Measurements from ENCODE around the gene IGSF9. TPM values are rescaled to one million over a fixed set of nuclear protein-coding genes. Genes with fewer than 3 reads are reported as not detected.

The IGSF9 gene
- total RNA-seq, 1 donor from 2014 or later: 13.8 TPM

DNA sequence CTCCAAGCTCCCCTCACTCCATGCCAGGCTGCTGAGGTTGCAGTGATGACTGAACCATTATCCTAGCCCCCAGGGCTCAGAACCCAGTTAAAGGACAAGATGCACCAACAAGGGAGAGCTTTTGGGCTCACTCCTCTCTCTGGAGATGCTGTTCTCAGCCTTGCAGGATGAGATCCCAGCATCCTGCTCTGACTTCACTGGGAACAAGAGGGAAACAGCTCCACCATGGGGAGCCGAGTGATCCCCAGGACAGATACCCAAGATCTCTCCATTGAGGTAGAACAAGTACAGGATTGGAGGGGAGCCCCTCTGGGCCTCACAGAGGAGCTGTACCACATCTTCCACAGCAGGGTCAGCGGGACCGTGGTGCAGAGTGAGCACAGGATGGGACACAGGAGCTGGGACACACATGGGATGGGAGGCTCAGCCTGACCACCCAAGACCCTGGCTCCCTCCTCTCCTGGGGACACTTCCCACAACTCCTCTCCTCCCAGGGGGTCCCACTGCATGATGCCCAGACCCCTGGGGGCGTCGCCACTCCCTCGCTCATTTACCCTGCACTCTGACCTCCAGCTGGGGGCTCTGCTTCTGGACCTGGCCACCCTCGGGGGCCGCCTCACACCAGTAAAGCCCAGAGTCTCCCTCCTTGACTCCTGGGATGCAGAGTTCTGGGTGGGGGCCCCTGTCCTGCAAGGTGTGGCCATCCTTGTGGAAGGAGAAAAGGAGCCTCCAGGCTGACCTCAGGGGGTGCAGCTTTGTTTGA, 27.2 kb upstream of the IGSF9 start:
- DNase-seq (ENCODE audit: low spot score): no peak

GRCh38 chr1:159970932-159971342, 25.5 kb upstream of the IGSF9 start:
- DNase-seq (ENCODE audit: low spot score): no peak

- DNase-seq (ENCODE audit: low spot score): no peak
Observed at GRCh38 chr1:159968901-159969300, 23.5 kb upstream of the IGSF9 start.

DNA sequence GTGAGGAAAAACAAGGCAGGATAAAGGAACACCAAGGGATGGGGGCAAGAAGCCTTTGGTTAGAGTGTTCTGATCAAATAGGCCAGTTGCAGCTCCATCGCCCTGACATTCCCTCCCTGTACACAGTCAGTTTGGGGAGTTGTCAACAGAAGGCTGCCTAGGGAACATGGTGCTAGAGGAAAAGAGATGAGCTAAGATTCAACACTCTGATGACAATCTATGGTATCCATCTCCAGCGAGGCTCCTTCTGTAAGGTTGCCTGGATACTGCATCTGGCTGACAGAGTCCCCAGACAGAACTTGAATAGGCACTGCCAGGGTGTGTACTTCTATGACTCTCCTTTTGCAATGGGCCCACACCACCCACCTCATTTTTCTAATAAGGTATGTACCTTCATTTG, 19.9 kb upstream of the IGSF9 start:
- no peak for DNase-seq (ENCODE audit: low spot score)

GRCh38 chr1:159964144-159964543, 18.7 kb upstream of the IGSF9 start:
- no peak for DNase-seq (ENCODE audit: low spot score)

- DNase-seq (ENCODE audit: low spot score): no peak
Observed at GRCh38 chr1:159962176-159962575, 16.8 kb upstream of the IGSF9 start.

- DNase-seq (ENCODE audit: low spot score): no peak
Observed at GRCh38 chr1:159961636-159962035, 16.2 kb upstream of the IGSF9 start.

DNA sequence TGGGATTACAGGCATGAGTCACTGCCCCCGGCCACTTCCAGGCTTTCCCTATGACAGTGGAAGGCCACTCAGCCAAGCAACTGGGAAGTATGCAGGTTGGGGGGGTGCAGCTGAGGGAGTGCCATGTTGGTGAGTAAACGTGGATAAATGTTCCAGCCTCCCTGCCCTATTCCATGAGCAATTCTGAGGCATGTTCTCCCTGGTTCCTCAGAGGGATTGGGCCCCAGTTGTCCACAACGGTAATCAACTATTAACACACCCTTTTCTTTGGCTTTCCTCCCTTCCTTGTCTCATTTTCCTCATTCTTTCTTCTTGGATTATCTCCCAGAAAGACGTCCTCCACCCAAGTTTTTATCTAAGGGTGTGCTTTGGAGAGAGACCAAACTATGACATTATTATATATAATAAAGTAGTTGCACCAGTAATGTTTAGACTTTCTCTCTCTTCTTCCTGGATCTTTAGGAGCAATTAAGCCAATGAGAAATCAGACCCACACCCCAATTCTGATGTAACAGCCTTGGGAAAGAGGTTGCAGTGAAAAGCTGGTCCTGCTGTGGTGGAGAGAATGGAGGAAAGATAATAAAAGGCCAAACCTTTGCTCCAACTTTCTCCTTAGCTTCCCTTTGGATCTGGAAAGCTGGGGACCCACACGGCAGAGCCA, 15.4 kb upstream of the IGSF9 start:
- DNase-seq (ENCODE audit: low spot score): no peak

GRCh38 chr1:159959451-159959850, 14.0 kb upstream of the IGSF9 start:
- no peak for DNase-seq (ENCODE audit: low spot score)

DNA sequence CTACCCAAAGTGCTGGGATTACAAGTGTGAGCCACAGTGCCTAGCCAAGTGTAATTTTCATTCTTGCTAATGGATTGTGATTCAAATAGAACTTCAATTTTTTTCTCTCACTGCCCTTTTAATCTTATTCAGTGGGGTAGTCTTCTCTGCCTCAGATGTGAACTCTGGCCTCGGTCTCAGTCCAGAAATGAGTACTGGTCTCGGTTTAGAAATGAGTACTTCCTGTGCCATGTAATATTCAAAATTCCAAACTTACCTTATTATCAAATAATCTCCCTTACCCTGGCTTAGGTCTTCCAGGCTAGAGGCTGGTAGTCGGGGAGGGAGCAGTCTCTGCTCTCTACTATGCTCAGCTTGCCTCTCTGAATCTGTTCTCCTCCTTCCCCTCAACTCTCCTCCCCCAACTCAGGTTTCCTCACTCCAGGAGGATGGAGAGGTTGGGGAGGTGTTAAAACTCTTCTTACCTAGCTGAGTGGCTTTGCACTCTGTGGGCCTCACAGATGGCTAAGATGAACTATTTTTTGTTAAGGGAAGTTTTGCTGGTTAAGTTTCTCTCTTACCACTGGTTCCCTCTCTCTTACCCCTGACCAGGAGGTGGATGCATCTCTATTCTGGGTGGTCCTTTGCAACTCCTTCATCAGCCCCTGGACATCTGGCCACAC, 13.4 kb upstream of the IGSF9 start:
- no peak for DNase-seq (ENCODE audit: low spot score)

GRCh38 chr1:159957824-159958268, 12.4 kb upstream of the IGSF9 start:
- no peak for DNase-seq (ENCODE audit: low spot score)

- DNase-seq (ENCODE audit: low spot score): no peak
Observed at GRCh38 chr1:159955456-159955855, 10.0 kb upstream of the IGSF9 start.

DNA sequence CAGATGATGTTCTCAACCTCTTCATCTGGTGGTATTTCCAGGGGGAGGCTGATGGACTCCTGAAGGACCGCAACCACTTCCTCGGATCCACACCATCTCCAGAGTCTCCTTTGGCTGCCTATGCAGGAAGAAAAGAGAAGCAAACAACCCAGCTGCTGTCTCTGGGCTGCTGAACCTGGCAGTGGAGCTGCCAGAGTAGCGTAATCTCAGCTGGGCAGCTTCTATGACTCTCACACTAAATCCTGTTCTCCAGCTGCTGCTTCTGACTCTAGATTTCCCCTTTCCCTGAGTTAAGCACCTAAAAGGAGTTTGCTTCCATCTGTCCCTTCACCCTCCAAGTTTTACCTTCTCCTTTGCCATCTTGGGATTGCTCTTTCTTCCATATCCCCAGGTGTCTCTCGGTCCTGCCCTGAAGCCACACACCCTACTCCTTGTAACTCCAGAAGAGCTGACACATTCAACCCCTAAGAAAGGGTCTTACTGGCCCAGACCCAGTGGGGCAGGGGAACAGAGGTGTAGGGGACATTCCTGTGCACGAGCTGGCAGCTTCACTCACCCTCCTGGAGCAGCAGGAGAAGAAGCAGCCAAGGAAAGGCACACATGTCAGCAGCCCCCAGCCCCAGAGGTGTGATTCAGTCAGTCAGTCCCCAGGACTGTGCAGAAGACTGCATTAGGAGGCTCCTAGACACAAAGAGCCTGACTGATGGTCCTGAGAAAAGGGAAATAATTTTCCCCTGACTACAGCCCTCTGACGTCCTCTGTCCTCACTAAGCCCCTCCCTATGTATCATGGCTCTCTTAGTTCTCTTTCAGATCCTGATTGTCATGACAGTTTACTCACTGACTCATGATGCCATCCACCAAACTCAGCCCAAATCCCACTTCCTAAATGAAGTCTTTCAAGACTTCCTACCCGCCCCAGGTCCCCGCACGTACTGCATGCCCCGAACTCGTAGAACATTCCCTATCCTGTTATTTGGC, 8.4 kb upstream of the IGSF9 start, which contains the start of gene SLAMF9:
Gene SLAMF9 (minus strand): TSS at position 702 of the 980 bp plus-strand sequence. CDS start 100 bp downstream, at position 602.
- DNase-seq (ENCODE audit: low spot score): no peak

- no peak for DNase-seq (ENCODE audit: low spot score)
Observed at GRCh38 chr1:159952932-159953331, 7.5 kb upstream of the IGSF9 start.

DNA sequence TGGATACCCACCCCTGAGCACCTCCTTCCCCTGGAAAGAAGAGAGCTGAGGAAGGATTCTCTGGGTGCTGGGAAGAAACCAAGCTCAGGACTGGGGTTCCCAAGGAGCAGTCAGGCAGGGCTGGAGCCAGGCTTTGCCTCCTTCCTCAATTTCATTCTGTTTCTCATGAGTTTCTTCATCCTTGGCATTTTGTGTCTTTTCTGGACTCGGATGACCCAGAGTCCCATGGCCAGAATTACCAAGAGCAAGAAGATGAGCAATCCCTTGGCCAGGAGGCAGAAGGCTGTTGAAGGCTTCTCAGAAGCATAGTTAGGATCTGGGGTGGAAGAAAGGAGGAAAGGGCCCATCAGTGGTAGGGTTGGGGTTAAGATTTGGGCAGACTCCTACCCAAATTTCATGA, 6.1 kb upstream of the IGSF9 start:
- DNase-seq (ENCODE audit: low spot score): no peak

DNA sequence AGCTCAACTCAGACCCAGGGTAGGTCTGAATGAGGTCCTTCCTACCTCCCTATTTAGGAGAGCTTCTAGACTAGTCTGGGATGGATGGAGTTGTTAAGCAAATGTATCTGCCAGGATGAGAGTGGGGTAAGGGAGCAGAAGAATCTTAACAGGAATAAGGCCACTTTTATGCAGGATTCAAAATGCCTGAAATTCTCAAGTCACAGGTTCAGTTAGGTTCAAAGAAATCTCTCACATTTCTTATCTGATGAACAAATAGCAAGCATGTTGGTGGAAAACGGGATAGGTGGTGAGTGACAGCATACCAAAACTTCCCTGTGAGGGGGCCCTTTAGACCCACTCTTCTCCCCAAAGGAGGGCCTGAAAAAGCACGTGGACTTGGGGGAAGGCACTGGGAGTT, 5.6 kb upstream of the IGSF9 start:
- DNase-seq (ENCODE audit: low spot score): no peak

GRCh38 chr1:159949981-159950381, 4.6 kb upstream of the IGSF9 start:
- DNase-seq (ENCODE audit: low spot score): no peak

- no peak for DNase-seq (ENCODE audit: low spot score)
Observed at GRCh38 chr1:159949123-159949522, 3.7 kb upstream of the IGSF9 start.

DNA sequence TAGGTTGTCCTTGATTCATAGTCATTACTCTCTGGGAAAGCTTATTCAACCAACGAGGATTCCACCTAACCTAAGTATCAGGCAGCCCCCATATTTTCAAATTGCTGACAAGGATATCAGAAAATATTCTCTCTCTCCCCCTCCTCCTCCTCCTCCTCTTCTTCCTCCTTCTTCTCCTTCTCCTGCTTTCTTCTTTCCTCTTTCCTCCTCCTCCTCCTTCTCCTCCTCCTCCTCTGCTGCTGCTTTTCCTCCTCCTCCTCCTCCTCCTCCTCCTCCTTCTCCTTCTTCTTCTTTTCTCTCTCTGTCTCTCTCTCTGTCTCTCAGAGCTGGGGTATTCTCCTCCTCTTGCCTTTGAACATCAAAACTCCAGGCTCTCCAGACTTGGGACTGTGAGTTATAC, 2.5 kb upstream of the IGSF9 start:
- no peak for DNase-seq (ENCODE audit: low spot score)

- DNase-seq (ENCODE audit: low spot score): no peak
Observed at GRCh38 chr1:159946242-159947187, 1.1 kb upstream of the IGSF9 start.
